NCI-H69 (cell line): ENCODE data around the gene VSIG10L.
A peak's percentile ranks its signal among the peaks of the same experiment; 100 is the strongest.

Experiments
- DNase-seq: peaks from one replicate; lab custom pipeline; 2025; lab: John Stamatoyannopoulos, UW

Gene VSIG10L

DNA sequence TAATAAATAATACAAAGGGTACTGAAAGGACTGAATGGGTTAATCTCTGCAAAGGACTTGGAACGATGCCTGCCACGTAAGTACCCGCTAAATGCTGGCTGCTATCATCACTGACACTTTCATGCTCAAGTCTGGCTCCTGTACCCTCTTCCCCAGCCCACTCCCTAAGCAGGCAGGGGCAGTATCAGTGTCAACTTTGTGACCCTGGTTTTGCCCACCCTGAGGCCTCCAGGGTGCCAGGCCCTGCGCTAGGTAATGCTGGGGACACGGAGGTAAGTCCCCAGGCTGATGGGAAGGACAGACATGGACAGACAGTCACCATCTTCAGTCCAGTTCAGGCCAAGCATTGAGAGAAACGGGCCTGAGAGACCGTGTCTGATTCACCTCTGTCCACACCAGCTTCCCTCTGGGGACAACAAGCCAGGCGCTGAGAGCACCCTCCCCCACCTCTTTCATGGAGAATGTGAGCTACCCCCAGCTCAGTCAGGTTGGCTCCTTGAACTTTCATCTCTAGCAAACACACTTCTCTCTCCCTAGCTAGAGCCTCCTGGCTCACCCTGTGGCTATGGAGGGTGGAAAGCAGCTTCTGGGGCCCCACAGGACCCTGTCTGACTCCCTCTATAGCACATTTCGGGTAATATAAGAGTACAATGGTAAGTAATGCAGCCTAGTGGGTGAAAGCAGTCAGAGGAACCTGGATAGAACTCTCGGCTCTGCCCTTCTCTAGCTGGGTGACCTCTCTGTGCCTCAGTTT, 23.4 kb upstream of the VSIG10L start:
- DNase-seq: no peak

DNA sequence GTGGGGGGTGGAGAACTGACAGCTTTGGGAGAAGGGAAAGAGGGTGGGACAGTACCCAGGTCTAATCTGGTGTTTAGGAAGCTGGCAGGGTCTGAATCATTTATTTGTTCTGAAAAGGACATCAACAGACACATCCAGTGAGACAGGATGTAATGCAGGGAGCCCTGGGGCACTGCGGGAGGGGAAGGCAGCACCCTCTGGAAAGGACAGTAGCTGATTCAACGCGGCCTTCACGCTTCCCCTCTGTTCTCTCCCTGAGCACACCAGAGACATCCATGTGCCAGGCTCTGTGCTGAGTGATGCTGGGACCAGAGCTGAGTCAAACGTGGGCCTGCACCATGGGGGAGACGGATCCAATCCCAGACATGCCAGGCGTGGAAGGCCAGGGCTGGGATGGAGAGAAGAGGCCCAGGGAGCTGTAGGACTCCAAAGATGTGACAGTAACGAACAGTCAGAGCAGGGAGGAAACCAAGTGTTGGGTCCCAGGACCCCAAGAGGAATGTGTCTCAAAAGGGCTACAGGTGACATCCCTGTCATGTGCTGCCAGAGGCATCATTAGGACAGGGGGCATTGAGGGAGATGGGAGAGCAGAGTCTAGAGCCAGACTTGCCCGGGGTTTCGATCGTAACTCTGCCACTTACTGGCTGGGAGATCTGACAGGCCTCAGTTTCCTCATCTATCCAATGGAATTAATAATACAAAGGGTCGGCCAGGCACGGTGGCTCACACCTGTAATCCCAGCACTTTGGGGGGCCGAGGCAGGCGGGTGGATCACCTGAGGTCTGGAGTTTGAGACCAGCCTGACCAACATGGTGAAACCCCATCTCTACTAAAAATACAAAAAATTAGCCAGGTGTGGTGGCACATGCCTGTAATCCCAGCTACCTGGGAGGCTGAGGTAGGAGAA, 22.5 kb upstream of the VSIG10L start:
- DNase-seq: no peak

DNA sequence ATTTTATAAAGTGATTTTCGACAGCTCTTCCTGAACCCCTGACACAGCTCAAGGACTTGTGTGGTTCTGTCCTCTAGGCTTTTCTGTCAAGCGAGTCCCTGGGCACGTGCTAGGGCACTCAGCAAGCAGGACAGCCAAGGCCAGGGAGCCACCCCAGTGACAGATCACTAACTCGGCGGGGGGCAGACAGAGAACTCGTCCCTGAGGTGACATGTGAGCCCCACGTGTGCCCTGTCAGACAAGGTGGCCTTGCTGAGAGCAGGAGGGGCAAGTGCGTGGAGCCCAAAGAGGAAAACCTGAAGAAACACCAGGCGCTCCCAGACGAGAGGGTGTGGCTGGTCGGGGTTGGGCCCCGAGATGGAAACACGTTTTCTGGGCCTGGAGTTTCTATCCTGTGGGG, 19.3 kb upstream of the VSIG10L start:
- no peak for DNase-seq

DNA sequence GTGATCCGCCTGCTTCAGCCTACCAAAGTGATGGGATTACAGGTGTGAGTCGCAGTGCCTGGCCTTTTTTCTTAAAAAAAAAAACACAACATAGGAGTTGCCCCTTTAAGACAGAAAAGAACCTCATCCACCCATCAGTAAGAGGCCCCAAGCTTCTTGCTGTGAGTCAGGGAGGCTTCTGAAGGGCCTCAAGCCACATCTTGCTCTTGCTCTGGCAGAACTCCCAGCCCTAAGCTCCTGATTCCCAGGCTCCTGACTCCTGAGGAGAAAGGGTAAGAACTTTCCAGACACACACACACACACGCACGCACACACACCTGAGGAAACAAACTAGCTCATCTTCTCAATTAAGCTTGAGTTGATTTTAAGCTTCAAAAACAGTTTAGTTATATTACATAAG, 17.4 kb upstream of the VSIG10L start:
- no peak for DNase-seq

DNA sequence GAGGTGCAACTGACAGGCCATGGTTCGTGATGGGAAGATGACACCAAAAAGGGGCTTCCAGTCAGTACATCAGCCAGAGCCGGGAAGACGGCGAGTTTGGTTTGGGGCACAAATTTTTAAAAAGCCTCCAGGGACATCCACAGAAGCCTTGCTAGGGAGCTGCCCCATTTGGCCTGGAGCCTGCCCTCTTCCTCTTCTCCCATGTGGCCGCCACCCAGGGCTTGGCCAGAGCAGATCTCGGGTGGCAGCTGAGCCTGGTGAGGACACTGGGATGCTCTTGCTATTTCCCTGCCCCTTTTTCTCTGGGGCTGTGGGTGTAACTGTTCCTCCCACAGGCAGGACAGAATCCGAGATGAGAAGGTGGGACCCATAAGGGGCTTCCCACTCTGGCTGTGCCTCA, 16.0 kb upstream of the VSIG10L start:
- DNase-seq: no peak

DNA sequence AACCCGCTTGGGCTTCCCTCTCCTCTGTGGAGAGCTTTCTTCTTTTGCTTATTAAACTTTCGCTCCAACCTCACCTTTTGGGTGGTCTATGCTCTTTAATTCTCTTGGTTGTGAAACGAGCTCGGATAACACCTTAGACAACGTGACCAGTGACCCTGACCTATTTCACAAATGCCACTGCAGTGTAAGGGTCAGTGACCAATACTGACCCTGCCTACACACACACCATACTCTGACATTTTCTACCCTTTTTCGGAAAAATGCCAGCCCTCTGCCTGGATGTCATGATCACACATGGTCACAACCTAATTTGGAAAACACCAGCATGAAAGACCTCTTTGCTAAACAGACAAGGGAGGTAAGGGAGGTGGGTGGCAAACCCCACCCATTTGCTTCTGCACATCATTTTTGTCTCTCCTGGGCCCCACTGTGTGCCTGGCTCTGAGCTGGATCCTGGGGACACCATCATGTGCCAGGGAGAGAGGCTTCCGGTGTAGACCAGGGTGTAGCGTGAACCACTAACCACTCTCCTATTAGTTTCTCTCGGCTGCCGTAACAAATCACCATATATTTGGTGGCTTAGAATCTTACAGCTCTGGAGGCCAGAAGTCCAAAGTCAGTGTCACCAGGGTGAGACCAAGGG, 14.3 kb upstream of the VSIG10L start:
- no peak for DNase-seq

DNA sequence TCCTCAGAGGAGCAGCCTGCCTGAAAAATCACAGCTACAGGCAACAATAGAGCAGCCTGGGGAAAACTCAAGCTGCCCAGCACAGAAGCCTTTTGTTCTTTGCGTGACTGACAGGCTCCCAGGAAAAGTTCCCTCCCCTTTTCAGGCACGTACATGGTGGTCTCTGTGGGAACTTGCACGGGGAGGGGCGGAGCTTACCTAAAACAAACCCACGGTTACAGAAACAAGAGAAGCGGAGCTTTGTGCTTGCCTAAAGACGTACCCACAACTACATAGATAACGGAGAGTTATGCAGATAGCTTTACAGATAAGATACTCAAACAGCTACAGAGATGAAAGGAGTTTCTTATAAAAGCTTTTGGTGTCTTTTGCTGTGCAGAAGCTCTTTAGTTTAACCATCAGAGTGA, 12.8 kb upstream of the VSIG10L start:
- no peak for DNase-seq

DNA sequence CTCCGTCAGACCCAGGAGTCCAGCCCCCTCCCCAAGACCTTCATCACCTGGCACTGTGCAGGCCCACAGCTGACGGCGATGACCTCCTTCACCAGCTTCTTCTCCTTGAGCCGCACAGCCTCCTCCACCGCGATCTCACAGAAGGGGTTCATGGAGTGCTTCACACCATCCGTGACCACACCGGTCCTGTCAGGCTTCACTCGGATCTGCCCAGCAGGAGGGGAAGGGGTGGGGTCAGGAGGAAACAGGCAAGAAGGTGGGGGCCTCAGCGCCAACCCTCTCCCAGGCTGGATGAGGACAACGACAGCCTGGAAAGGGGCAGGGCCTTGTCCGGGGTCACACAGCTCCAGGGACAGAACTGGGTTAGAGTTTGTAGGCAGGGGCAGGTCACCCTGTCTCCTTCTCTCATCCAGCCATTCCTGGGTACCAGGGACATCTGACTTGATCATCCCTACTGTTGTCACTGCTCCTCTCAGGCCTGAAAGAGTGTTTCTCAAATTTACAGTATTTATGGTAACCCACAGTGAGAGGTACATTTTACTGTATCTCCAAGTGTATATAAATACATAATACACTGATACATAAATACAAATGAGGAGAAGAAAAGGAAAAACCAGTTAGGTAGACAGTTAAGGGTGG, 12.3 kb upstream of the VSIG10L start:
- no peak for DNase-seq

DNA sequence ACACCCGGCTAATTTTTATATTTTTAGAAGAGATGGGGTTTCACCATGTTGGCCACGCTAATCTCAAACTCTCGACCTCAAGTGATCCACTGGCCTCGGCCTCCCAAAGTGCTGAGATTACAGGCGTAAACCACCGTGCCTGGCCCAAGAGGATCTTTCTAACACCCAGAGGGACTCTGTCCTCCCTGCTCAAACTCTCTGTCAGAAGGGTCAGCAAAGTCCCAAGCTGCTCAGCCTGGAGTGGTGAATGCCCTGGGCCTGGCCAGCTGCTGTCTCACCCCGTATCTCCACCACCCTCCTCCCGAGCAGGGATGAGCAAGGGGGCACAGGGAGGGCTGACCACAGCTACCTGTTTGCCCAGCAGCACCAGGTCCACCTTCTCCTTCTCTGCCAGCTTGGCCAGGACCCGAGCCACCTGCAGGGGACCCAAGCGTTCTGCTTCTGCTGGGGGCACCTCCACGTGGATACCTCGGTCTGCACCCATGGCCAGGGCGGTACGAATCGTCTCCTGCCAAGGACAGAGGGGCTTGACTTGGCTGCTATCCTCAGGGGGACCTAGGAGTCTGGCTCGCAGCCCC, 10.9 kb upstream of the VSIG10L start:
- DNase-seq: no peak

DNA sequence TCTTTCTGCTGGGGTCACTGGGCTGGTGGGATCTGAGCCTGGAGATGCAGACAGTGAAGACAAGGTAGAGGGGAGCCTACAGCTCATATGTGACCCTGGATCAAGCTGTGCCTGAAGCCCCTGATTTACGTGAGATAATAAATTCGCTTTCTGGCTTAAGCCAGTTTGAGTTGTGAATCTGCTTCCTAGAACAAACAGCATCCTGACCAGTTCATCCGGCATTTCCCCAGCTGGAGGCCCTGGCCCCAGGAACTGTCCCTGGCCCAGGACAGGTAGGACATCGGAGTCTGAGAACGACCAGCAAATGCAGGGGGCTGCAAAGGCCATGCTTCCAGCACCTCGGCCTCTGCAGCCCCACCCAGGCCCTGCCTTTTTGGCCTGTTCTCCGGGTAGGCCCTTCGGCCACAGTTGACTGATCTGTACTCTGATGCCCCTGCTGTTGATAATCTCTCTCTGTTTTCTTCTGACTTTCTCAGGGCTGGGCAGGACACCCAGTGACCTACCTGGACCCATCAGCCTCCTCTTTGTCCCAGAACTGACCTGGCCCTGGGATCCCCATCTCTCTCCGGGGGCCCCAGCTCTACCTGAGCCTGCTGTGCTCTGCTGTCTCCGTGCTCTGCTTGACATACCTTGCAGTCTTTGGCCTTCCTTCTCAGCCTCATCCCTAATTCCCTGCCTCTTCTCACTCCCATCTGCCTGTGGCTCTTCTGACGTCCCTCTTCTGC, 9.5 kb upstream of the VSIG10L start:
- DNase-seq: no peak

DNA sequence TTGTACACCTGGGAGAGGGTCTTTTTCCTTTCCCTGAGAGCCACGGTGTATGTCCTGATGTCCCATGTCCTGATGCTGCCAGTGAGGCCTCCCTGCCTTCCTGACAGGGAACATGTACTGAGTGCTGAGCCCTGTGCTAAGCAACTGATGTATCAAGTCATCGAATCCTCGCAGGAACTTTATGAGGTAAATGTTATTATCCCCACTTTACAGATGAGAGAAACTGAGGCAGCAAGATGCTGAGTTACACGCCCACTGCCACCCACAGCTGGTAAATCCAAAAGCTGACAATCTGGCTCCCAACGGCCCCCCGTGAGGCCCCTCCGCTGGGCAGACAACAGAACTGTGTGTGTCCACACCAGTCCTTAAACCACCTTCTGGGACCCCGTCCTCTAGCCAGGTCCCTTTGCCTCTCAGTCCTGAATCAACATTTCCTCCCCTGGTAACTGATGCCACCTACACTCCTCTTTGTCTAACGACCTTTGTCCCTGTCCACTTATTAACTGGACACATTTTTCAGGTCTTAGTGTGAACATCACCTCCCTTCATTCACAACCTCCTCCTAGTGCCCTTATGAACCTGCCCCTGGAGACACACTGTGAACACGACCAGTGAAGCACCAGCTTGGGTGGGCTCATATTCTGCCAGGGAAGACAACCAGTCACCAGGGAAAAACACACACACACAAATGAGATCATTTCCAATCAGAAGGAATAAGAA, 5.4 kb upstream of the VSIG10L start:
- DNase-seq: no peak

DNA sequence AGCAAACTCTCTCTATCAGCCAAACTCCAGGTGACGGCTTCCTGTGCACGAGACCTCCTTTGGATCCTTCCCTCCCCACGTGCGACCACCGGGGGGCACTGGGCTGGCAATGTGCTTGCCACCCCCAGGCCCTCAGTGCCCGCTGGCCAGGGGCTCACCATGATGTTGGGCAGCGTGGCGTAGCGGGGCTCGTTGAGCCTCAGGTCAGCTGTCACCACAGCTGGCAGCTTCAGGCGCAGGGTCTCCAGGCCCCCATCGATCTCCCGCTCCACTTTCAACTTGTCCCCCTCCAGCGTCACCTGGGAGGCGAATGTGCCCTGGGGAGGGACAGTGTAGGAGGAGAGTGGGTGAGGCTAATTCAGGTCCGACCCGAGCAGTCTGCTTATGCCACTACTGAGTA, 4.8 kb upstream of the VSIG10L start:
- no peak for DNase-seq

DNA sequence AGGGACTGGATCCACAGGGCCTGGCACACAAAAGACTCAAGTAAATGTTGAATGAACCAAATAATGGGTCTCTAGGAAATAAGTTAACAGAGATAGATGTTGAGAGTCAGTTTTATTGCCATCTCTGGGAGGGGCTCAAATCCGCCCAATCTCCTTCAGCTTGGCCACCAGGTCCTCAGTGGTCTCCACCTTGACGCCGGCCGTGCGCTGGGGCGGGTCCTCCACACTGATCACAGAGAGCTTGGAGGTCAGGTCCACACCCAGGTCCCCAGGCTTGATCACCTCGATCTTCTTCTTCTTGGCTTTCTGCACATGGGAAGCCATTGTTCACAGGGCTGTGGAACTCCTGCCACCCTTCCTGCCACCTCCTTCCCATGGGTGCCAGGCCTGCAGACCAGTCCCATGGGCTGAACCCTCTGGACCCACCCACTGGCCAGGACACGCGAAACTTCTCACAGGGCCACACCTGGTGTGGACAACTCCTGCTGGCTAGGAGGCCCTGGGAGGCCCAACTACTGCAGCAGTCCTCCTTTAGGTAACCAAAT, 3.2 kb upstream of the VSIG10L start:
- DNase-seq: no peak

DNA sequence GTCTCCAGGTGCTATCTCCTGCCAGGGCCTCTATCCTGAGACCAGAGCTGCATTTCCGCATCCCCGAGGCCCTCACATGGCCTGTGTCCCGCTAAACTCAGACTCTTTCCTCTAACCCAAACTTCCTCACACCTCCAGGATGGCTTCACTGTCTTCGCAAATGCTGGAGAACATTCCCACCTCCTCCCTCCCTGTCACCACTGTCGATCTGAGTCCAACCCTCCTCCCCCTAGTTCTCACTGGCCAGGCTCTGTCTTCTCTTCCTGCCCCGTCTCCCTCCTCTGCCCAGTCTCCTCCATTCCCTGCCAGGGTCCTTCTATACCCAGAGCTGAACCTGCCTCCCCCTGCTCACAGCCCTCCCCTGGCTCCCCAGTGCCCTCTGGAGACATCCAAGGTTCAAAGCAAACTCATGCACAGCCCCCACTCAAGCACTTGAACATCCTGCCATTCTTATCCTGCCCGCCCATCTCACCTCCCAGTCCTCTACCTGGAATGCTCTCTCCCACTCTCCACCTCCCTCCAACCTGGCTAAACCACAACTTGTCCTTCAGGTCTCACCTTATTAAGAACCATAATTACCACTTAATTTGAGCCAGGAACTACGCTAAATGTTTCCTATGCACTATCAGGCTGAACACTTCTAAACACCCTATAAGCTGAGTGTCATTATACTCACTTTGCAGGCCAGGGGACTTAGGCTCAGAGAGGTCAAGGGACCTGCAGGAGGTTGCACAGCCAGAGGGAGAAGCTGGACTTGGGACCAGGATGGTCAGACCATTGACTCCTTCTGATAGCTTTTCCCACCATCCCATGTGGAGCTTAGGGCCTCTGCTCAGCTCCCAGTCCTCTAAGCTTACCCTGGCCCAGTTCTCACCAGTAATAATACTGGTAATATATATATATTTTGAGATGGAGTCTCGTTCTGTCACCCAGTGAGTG, 961 bp upstream of the VSIG10L start:
- no peak for DNase-seq

DNA sequence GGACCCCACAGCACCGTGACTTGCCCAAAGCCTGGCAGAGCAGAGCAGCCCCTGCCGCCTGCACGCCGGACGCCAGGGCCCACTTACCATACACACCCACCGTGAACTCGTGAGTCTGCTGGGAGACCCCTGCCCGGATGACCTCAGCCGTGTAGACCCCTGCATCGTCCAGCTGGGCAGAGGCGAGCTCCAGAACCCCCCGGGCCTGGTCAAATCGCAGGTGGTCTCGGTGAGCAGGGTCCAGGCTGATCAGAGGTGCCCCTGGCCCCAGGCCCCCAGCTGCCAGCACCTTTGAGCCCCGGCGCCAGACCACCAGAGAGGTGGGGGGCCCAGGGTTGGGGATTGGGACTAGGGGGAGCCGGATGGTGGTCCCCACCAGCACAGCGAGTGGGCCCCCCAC, 873 bp downstream of the VSIG10L start:
- DNase-seq: no peak

DNA sequence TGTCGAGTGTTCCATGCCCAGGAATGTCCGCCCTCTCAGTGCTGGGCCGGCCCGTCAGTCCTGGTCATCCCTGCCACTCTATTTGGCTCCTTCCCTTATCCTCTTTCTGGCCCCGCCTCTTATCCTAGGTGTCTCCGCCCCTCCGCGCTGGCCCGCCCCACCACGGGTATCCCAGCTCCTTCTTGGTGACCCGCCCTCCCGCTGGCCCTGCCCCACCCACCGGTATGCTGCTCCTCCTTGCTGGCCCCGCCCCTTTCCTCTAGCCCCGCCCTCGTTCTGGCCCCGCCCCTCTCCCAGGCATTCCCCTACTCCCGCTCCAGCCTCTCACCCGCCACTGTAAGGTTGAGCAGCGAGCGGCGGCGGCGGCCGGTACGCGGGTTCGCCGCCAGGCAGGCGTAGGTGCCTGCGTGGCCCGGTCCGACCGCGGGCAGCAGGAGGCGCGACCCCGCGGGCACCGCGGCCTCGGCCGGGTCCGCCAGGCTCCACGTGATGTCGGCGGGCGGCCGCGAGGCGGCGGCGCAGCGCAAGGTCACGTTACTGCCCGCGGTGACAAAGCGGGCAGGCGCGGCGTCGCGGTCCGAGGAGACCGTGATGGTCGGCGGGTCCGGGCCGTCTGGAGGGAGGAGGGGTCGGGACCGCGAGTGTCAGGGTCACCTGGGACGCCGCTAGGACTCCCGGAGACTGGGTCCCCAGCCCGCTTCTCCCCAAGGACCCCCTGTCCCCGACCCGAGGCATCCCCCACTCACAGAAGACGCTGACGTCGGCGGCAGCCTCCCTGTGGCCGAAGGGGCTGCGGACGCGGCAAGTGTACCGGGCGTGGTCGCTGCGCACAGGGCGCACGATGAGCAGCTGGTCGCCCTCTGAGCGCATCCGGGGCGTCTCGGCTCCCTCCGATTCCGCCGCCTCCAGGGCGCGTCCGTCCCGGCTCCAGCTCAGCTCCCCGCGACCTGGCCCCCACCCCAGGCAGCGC, 2.0 kb downstream of the VSIG10L start:
- peak; percentile 26 for DNase-seq

DNA sequence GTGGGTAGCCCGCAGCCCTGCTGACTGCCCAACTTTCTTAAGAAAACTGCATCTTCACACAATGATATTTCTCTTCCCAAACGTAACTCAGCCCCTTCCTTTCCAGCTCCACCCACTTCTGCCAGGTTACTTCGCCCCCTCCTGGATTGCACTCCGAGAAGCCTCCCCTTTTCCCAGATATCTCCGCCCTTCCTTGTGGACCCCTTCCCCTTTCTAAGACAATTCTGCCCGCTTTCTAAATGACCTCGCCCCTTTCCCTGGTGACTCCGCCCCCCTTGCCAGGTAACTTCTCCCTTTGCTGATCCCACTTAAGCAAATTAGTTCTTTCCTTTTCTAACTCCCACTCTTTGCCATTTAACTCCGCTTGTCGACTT, 2.6 kb downstream of the VSIG10L start:
- no peak for DNase-seq
